Stimulated activated naive CD8-positive, alpha-beta T cell treated with anti-CD3 and anti-CD28 coated beads, Interleukin-15, amount 100 ng/mL, for 72 hours (primary cell): ENCODE data around the gene CELF4.

Source experiments
- ATAC-seq: fragments of 150-1000 bp; cut with Tn5 transposase; 2 replicates; pipeline ENCODE4 v1.10.0; 2021; ENCODE audit warnings: mild to moderate bottlenecking, moderate library complexity
- DNase-seq, 2 donors: peaks; one replicate each; pipeline ENCODE4 v3.0.0; 2021 to 2022
- H3K27ac Mint-ChIP-seq, 2 donors: one replicate each; pipeline ENCODE4 v1.8.0; 2022; ENCODE audit warnings: mild to moderate bottlenecking in 2 of 2, mixed read lengths in 2 of 2, moderate library complexity in 2 of 2
- H3K27me3 Mint-ChIP-seq: one replicate; pipeline ENCODE4 v1.8.0; 2022; ENCODE audit warnings: mixed read lengths
- H3K4me1 Mint-ChIP-seq: one replicate; pipeline ENCODE4 v1.8.0; 2022; ENCODE audit warnings: mild to moderate bottlenecking, mixed read lengths
- H3K4me3 Mint-ChIP-seq, 2 donors: one replicate each; pipeline ENCODE4 v1.8.0; 2022; ENCODE audit warnings: mild to moderate bottlenecking in 2 of 2, mixed read lengths in 2 of 2, moderate library complexity in 1 of 2
- H3K9me3 Mint-ChIP-seq, 2 donors: one replicate each; pipeline ENCODE4 v1.8.0; 2022; ENCODE audit warnings: mixed read lengths in 2 of 2

Gene CELF4

DNA sequence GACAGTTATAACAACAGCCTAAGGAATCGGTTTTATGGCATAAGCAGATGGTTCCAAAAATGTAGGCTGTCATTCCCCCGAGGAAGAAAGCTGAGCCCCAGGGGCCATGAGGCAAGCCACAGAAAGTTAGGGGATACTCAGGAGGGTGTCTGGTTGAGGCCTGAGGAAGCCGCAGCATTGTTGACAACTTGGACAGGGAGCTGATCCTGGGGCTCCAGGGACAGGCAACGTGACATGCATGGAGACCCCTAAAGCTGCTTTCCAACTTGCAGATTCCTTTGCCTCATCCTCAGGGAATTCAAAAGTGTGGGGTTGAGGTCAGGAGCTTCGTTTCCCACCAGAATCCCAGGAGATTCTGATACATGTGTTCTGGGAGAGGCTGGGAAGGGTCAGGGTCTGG is 20.9 kb downstream of the CELF4 start:
- ATAC-seq (no peak), DNase-seq (no peak)
- Mint-ChIP-seq H3K27me3 (peaks cover 23% of the 10 kb centered on the region), H3K27ac (no peak overlapping the region), H3K4me1 (no peaks in the 10 kb centered on the region), H3K9me3 (no peaks in the 10 kb centered on the region), H3K4me3 (no peak overlapping the region)

DNA sequence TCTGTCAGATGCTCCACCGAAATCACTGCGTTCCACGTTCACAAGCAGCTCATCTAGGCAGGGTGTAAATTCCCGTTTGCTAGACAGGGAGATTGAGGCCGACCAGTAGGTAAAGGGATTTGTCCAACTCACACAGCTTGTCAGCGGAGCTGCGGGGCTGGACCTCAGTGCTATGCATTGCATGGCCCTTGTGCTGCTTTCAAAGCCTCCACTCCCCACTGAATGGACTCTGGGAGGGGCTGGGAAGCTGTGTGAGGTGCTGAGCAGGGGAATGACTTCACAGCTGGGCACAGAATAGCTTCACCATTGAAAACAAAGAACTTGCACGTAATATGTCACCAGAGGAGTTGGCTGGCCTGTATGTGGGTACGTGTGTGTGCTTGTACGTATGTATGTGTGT is 21.4 kb downstream of the CELF4 start:
- Mint-ChIP-seq H3K4me3 (no peak overlapping the region), H3K27me3 (peaks cover 23% of the 10 kb centered on the region), H3K27ac (no peak overlapping the region), H3K4me1 (no peaks in the 10 kb centered on the region), H3K9me3 (no peaks in the 10 kb centered on the region)
- DNase-seq, result no peak
- ATAC-seq, result no peak

DNA sequence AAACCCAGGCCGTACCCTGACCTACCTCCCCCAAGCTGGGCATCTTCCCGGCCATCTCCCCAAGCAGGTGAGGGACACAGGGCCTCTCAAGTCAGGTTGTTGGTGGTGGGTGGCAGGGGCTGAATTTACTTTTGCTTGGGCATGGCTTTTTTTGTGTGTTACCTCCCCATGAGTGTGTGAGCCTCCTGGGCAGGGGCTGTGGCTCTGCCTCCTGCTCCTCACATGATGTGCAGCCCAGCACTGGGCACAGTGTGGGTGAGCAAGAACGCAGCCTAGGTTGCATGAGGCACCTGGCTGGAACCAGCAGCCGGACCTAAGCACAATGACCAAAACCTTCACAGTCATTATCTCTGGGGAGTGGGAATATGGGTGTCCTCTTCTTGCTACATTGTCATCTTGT is 22.3 kb downstream of the CELF4 start:
- ATAC-seq, result no peak
- DNase-seq, result no peak
- H3K27me3 Mint-ChIP-seq, result peaks cover 32% of the 10 kb centered on the region
- peaks cover 2% of the 10 kb centered on the region for H3K4me1 Mint-ChIP-seq
- H3K9me3 Mint-ChIP-seq, result no peaks in the 10 kb centered on the region
- no peak overlapping the region for H3K4me3 Mint-ChIP-seq
- H3K27ac Mint-ChIP-seq, result no peak overlapping the region

DNA sequence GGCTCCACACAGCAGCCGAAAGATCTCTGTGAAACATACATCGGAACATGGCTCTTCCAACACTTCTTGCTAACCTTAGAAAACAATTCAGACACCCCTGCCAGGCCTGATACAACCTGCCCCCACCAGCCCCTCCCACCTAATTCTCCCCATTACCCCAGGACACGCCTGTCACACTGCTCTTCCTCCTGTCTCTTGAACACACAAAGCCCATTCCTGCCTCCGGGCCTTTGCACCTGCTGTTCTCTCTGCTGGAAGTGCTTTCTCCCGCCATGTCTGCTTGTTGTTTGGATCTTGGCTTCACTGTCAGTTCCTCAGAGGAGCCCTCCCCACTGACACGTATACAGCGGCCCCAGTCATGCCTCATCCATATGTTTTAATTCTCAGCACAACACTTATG is 24.1 kb downstream of the CELF4 start:
- Mint-ChIP-seq H3K27ac (no peak overlapping the region), H3K4me1 (peaks cover 6% of the 10 kb centered on the region), H3K27me3 (peaks cover 46% of the 10 kb centered on the region), H3K4me3 (no peak overlapping the region), H3K9me3 (no peaks in the 10 kb centered on the region)
- DNase-seq, result no peak
- ATAC-seq, result no peak

DNA sequence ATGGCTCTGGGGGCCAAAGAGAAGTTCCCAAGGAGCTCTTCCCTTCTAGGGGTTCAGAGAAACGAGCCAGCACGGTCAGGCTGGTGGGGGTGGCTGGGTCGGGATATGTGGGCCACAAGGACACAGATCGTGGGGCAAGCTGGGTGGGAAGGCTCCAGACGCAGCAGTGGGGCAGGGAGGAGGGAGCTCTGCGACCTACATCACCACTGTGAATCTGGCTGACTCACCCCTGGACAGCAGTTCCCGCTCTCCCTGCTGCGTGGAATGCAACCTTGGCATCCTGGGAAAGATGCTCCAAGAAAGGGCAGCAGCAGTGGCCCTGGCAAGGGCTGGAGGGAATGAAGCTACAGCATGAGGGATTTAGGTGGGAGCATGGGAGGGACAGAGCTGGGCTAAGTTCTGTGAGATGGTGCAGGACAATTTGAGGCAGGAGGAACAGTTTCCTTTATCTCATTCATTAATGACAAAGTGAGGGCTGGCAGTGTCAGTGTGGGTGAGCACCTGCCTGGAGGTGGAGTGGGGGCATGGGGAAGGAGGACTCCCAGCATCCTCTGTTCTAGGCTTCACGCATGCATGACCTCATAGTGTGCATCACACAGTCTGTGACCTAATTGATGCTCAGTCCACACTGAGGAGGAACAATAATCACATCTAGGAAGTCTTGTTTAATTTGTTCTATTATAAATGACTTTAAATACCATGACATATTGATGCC is 25.0 kb downstream of the CELF4 start:
- Mint-ChIP-seq H3K27me3 (peaks cover 45% of the 10 kb centered on the region), H3K27ac (peak overlapping the region in 1 of 2 donors; percentile 49), H3K4me3 (no peak overlapping the region), H3K4me1 (peaks cover 6% of the 10 kb centered on the region), H3K9me3 (no peaks in the 10 kb centered on the region)
- no peak for ATAC-seq
- DNase-seq, result no peak

DNA sequence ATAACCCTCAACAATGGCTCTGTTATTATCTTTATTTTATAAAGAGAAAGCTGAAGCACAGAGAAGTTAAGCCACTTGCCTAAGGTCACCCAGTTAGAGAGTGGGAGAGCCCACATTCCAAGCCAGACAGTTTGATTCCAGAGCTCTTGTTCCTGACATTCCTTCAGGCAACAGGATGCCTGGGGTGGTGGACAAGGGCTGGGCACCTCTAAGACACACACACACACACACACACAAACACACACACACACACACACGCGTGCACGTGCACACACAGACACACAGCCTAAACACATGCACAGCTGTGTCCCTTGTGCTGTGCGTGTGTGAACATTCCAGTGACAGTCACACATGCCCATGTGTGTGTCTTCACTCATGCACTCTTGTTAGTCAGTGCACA is 26.4 kb downstream of the CELF4 start:
- no peaks in the 10 kb centered on the region for H3K9me3 Mint-ChIP-seq
- H3K4me3 Mint-ChIP-seq, result no peak overlapping the region
- DNase-seq (no peak), ATAC-seq (no peak)
- peaks cover 6% of the 10 kb centered on the region for H3K4me1 Mint-ChIP-seq
- H3K27me3 Mint-ChIP-seq, result peaks cover 45% of the 10 kb centered on the region
- H3K27ac Mint-ChIP-seq, result no peak overlapping the region

DNA sequence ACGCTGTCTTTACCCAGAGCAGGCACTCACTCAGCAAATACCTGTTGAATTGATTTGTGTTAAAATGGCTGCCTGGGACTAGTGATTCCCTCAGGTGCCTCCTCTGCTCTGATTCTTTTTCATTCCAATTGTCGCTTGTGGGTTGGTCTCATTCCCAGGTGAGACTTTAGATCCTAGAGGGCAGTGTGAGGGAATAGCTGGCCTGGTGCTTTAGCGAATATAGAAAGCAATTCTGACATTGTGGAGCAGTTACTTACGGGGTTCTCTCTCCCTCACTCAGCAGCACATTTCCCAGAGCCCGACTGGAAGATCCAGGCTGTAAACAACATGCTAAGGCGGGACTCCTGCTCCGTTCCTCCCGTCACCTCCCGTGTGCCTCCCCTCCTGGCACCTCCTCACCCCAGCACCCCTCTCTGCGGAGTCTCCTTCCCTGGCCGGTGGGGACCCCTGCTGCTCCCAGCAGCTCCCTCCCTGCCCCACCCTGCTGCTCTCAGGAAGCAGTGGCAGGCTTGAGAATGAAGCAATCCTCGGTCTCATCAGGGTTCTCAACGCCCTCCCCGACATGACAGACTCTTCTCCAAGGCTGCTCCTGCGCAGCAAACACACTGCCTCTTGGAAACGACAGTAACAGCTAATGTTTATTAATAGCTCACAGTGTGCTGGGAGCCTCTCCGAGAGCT is 26.9 kb downstream of the CELF4 start:
- H3K27ac Mint-ChIP-seq, result no peak overlapping the region
- peaks cover 6% of the 10 kb centered on the region for H3K4me1 Mint-ChIP-seq
- ATAC-seq, result no peak
- peaks cover 45% of the 10 kb centered on the region for H3K27me3 Mint-ChIP-seq
- H3K9me3 Mint-ChIP-seq, result no peaks in the 10 kb centered on the region
- no peak overlapping the region for H3K4me3 Mint-ChIP-seq
- no peak for DNase-seq

DNA sequence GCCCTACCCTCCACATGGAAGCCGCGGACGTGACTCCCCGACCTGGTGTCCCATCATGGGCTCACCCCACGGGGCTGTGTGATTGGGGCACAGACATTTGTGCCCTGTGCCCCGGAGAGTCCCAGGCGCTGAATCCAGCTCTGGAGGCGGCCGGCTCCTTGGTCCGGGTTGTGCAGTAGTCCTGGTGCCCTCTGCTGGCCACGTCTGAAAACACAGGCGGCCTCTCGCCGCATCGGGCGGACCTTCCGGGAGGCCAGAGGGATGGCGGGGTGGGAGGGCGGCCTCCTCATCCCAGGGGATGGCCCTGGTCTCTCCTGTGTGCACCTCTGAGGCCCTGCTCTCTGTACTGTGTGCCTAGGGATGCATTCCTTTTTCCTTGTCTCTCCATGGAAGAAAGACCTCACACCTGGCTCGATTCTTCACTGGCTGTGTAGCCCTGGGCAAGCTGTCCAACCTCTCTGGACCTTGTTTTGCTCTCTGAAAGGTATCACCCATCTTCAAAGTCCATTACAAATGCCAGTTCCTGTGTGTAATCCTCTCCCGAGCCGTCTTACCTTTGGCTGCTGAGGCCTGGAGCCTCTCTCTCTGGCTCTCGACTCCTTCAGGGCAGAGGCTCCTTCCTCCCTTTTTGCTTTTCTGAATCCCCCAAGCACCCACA is 27.6 kb downstream of the CELF4 start:
- DNase-seq, result peak; percentile 50 to 53
- no peak overlapping the region for H3K4me3 Mint-ChIP-seq

DNA sequence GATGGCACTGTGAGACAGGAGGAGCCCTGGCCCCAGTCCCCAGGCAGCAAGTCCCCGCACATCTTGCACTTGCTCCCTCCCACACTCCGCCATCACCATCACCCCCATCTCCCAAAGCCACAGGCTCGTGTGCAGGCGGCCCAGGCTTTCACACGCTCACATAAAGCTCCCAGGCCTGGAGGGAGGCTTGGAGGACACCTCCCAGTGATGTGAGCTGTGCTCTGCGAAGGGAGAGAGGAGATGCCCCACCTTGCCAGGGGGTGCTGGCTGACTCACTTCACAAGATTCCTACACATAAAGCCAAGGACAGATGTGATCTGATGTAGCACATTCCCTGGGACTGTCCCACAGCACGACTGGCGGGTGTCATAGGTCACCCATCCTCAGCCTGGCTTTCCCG is 28.9 kb downstream of the CELF4 start:
- Mint-ChIP-seq H3K27me3 (peaks cover 45% of the 10 kb centered on the region), H3K27ac (no peak overlapping the region), H3K4me3 (no peak overlapping the region), H3K9me3 (no peaks in the 10 kb centered on the region), H3K4me1 (peaks cover 6% of the 10 kb centered on the region)
- no peak for ATAC-seq
- no peak for DNase-seq

More for the DNA sequence above, 27.6 kb downstream of the CELF4 start:
- Mint-ChIP-seq H3K27ac (no peak overlapping the region), H3K4me1 (peaks cover 6% of the 10 kb centered on the region), H3K9me3 (no peaks in the 10 kb centered on the region), H3K27me3 (peaks cover 45% of the 10 kb centered on the region)
- peak; percentile 52 for ATAC-seq

DNA sequence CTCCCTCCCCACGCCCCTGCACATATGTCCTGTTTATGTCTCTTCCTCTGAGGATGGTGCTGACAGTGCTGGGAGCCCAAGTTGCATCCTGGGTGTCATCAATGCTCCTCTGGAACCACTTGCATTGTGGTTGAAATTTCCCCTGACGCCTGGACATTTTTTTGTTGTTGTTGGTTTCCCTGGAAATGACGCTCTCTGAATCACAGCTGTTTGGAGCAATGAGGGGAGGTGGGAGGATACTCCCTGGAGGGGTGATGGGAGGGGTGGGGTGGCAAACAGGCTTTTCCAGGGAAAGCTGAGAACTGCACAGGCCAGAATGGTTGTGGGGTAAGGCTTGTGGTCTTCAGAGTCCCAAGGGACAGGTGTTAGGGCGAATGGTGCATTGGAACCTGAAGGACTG is 29.6 kb downstream of the CELF4 start:
- DNase-seq (no peak), ATAC-seq (peak; percentile 8)
- Mint-ChIP-seq H3K27me3 (peaks cover 45% of the 10 kb centered on the region), H3K4me3 (no peak overlapping the region), H3K27ac (no peak overlapping the region), H3K4me1 (peaks cover 6% of the 10 kb centered on the region), H3K9me3 (no peaks in the 10 kb centered on the region)

DNA sequence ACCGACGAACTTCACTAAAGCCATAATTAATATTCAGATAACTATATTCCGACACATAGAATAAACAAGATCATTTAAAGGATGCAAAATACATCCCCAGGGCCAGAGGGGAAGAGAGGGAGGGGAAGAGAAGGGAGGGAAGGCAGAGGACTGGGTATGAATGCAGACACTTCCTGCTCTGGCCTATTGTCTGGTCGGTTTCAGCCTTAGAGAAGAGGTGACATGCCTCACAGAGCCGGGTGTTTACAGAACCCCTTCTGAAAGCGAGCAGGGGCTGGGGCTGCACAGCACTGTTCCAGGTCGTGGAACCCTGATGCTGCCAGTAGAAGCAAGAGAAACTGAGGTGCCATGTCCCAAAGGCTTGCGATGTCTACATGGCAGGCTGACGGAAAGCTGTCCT is 31.0 kb downstream of the CELF4 start:
- Mint-ChIP-seq H3K4me1 (peaks cover 6% of the 10 kb centered on the region), H3K27ac (peak overlapping the region in 1 of 2 donors; percentile 59), H3K9me3 (no peaks in the 10 kb centered on the region), H3K27me3 (peaks cover 36% of the 10 kb centered on the region), H3K4me3 (no peak overlapping the region)
- ATAC-seq (no peak), DNase-seq (no peak)

DNA sequence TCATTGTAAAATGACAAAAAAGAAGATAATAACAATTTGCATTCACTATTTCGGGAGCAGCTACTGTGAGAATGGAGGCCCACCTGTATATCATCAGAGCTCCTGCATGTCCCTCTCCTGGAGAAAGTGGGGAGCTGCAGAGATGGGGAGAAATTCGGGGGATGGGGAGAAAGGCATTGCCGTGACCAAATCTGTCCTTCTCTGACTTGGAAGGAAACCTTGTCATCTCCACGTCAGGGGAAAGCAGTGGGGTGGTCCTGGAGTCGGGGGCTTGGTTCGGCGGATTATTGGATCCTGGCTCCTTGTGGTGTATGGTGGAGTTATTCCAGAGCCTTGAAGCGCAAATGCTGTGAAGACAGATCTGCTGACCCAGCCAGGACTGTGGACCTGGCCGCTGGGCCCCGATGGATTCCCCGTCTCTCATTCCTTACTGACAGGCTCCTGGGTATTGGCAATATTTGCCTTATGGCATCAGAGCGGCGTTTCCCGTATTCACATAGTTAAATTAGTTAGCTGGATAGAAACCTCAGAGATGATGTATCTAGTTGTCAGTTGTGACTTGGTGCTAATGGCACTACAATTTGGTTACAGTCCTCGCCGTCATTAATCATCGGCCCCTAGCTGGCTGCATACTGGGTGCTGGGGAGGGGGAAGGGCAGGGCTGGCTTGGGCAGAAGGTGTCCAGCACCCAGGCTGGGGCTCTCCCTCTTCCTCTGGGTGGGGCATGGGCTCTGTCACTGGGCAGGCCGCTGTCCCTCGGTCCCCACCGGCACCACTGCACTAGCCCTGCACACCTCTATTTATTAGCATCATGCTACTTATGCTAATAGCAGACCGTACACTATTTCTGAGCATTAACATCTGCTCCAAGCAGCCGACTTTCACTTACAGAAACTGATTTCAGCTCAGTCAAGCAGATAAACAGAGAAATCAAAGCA is 31.7 kb downstream of the CELF4 start:
- DNase-seq (no peak), ATAC-seq (no peak)
- Mint-ChIP-seq H3K27ac (peak overlapping the region; percentile 40 to 59), H3K9me3 (no peaks in the 10 kb centered on the region), H3K4me1 (peaks cover 6% of the 10 kb centered on the region), H3K27me3 (peaks cover 40% of the 10 kb centered on the region), H3K4me3 (no peak overlapping the region)

DNA sequence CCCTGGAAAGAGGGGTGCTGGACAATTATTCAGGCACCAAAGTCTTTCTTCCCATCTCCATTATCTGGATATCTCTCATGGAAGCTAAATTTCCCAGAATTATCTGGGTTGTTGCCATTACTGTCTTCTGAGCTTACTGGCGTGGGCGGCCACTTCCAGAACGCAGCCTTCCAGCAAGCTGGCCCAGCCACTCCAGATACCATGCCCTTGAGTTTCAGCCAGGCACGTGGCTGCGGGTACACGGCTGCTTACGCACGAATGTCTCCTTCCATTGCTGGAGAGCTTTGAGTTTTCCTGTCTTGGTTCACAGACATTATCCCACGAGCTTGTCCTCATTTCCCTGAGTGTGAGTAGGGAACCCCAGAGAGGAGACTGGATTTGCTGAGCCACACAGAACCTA is 32.7 kb downstream of the CELF4 start:
- ATAC-seq, result no peak
- no peaks in the 10 kb centered on the region for H3K9me3 Mint-ChIP-seq
- no peak overlapping the region for H3K27ac Mint-ChIP-seq
- no peak overlapping the region for H3K4me3 Mint-ChIP-seq
- peaks cover under 1% of the 10 kb centered on the region for H3K4me1 Mint-ChIP-seq
- no peak for DNase-seq
- peaks cover 30% of the 10 kb centered on the region for H3K27me3 Mint-ChIP-seq

DNA sequence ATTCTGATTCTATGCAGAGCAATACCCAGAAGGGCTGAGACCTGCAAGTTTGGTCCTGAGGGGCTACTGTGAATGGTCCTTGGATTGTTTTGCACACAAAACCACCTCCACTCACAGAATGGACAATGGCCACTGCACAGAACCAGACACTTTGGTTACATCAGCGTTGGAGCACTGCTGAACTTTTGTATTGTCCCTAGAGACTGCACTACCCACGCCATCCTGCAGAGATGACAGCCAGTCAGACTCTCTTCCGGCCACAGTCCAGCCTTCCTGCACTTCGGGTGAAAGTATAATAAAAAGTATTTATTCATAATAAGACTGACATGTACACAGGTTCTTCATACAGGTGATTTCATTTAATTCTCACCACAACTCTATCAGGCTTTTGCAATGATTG is 35.7 kb downstream of the CELF4 start:
- Mint-ChIP-seq H3K27ac (no peak overlapping the region), H3K4me3 (no peak overlapping the region), H3K9me3 (no peaks in the 10 kb centered on the region), H3K27me3 (peaks cover 31% of the 10 kb centered on the region), H3K4me1 (peaks cover 4% of the 10 kb centered on the region)
- DNase-seq, result no peak
- no peak for ATAC-seq

DNA sequence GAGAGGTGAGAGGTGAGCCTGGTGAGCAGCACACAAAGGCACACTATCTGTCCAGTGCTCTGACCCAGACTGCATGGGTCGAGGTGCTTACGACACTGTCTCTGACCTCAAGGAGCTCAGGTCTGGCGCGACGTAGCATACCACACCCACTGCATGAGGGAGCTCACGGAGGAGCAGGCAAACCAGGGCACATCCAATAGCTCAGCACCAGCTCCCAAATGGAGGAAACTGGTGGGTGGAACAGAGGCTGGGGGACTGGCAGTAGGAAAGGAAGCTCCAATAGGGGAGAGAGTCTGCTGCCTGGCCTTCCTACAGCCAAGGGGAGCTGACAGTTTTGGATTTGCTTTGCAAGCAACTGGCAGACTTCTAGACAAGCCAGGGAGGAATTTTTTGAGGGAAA is 36.3 kb downstream of the CELF4 start:
- Mint-ChIP-seq H3K4me3 (no peak overlapping the region), H3K27me3 (peaks cover 37% of the 10 kb centered on the region)

More for the DNA sequence above, 36.3 kb downstream of the CELF4 start:
- no peaks in the 10 kb centered on the region for H3K9me3 Mint-ChIP-seq
- H3K4me1 Mint-ChIP-seq, result peaks cover 8% of the 10 kb centered on the region
- DNase-seq, result no peak
- ATAC-seq, result no peak
- H3K27ac Mint-ChIP-seq, result peak overlapping the region in 1 of 2 donors; percentile 69
